ENCODE data around the gene ILRUN.
"Not testable (repeated sequence)": the region's sequence is repeated elsewhere in the genome, so short reads cannot be mapped to it uniquely, and the experiment has no call there.

Gene ILRUN

DNA sequence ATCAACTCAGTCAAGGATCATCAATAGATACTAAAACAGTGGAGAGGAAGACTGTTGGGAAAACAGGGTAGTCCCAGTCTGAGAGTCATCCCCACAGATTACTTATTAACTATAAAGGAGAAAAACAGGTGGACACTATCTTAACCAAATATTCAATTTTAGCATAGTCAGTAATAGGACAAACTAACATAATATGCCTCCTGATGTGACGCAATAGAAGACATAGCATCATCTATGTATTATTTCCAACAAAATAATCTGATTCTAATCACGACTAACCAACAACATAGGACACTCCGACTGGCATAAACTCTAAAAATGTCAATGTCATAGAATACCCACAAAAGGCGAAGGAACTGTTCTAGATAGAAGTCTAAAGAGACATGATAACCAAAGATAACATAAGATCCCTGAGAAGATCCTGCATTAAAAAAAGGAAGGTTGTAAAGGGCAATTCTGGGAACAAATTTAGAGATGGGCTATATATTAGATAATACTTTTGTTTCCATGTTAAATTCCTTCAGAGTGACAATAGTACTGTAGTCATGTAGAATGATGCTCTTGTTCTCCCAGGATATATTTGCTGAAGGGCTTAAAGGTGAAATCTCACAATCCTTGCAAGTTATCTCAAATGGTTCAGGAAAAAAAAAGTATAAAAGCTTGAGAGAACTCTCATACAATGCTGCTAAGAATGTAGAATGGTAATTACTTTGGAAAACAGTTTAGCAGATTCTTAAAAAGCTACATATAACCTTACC is 28.9 kb downstream of the ILRUN start:
- in situ Hi-C loops (cut with MboI; ENCODE audit: low sequenced_read_pairs): no loop called here

- in situ Hi-C loops (cut with MboI; ENCODE audit: low sequenced_read_pairs): no loop called here
These were observed 31.5 kb downstream of the ILRUN start for GRCh38 chr6:34665019-34665418.

- in situ Hi-C loops (cut with MboI; ENCODE audit: low sequenced_read_pairs): no loop called here
These were observed 32.2 kb downstream of the ILRUN start for GRCh38 chr6:34664256-34664971.

DNA sequence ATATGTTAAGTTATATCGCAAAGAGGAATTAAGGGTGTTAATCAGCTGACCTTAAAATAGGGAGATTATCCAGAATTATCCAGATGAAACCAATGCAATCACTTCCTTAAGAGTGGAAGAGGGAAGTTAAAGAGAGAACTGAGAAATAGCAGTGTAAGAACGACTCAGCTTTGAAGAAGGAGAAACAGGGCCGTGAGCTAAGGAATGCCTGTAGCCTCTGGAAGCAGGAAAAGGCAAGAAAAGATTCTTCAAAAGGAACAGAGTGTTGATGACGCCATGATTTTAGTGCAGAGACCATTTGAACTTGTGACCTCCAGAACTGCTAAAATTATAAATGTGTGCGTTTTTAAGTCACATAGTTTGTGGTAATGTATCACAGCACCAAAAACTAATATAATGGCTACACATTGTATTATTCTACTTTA is 32.7 kb downstream of the ILRUN start:
- in situ Hi-C loops (cut with MboI; ENCODE audit: low sequenced_read_pairs): no loop called here

DNA sequence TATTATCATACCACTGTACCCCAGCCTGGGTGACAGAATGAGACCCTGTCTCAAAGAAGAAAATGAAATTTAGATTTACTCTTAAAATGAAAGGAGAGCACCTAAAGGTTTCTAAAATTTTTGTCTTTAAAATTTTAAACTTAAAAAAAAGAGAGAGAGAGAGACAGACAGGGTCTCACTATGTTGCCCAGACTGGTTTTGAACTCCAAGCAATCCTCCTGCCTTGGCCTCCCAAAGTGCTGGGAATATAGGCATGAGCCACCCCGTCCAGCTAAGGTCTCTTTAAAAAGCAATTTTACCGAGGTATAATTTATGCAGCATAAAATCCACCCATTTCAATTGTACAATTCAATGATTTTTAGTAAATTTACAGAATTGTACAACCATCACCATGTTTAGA is 33.2 kb downstream of the ILRUN start:
- in situ Hi-C loops (cut with MboI; ENCODE audit: low sequenced_read_pairs): no loop called here

GRCh38 chr6:34661357-34661756 is 35.2 kb downstream of the ILRUN start:
- in situ Hi-C loops (cut with MboI; ENCODE audit: low sequenced_read_pairs): no loop called here

- in situ Hi-C loops (cut with MboI; ENCODE audit: low sequenced_read_pairs): no loop called here
These were observed 37.8 kb downstream of the ILRUN start for GRCh38 chr6:34658605-34659265.

- in situ Hi-C loops (cut with MboI; ENCODE audit: low sequenced_read_pairs): not testable (repeated sequence)
These were observed 38.5 kb downstream of the ILRUN start for GRCh38 chr6:34657979-34658480.

GRCh38 chr6:34657307-34657978 is 39.1 kb downstream of the ILRUN start:
- in situ Hi-C loops (cut with MboI; ENCODE audit: low sequenced_read_pairs): no loop called here

DNA sequence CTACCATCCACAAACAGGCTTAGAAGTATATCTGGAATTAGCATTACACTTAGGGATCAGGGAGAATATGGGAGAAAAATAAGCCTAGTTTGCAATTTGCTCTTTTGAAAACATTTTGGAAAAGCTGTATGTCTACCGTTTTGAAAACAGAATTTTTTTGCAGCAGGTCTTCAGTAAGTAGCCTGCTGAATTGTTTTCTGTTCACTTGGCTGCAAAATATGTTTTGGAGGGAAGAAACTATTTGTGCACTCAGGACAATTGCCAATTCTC is 39.6 kb downstream of the ILRUN start:
- in situ Hi-C loops (cut with MboI; ENCODE audit: low sequenced_read_pairs): no loop called here

DNA sequence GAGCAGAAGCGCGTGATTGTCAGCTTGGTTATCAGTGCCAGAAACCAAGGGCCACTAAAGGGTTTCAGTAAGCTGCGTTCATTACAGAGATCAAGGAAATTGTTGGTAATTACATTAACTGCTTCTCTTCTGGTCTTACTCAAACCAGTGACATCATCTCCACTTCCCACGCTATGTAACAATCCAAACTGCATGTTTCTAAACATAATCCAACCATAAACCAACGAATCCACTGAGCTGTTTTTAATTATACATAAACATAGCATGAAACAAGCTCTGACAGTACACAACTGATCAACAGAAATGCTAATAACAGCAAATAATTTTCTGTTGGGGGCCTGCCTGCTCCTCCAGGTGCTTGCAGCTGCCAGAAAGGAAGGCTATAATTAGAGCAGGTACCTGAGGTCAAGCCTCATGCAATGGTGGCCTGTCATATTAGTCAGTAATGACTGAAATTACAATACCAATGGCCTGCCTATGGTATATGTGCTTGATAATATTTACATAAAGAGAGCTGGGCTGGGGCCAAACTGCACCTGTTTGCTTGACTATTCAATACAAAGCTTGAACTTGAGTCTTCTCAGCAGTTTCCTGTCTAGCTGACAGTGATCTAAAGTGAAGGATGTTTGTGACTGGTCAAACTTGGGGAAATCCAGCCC is 40.1 kb downstream of the ILRUN start:
- in situ Hi-C loops (cut with MboI; ENCODE audit: low sequenced_read_pairs): no loop called here

- in situ Hi-C loops (cut with MboI; ENCODE audit: low sequenced_read_pairs): not testable (repeated sequence)
These were observed 40.6 kb downstream of the ILRUN start for GRCh38 chr6:34655876-34656377.

DNA sequence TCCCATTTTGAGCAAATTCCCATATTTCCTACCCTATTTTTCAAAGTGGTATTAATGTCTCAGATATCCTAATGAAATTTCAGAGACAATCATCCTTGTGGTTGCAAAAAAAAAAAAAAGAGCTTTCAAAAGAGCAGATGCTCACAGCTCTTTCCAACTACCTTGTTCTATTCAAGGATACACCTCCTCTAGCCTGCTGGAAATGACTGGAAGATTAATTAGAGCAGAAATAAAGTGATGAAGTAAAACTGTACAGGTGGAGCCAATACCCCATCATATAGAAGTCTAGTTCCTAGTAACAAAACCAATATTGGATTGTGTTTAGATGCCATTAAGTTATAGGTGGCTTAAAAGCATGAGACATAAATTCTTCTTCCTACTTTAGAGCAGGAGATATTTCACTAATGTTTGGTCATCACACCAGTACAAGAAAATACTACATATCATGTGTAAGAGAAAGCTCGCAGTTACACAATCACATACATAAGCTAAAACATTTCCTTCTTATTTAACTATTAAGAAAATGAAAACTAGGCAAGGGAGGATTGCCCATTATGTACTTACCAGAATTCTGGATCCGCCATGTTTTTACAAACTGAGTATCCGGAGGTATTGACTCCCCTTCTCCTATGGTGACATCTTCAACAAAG is 42.4 kb downstream of the ILRUN start:
- in situ Hi-C loops (cut with MboI; ENCODE audit: low sequenced_read_pairs): no loop called here

DNA sequence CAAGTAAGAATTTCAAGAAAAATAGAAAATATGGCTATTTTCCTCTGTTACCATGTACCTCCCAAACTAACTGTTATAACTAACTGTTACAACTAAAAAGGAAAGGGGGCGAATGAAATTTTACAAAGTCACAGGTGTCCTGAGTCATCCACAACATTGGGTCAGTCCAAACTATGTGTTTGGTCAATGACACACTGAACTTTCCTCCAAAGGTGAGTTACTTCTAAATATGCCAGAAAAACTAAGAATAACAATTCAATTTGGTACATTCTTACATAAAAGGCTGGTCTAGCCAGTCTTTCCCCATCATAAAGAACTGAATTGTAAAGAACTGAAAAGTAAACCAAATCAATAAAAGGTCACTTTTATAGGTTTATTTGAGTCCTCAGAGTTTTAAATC is 44.3 kb downstream of the ILRUN start:
- in situ Hi-C loops (cut with MboI; ENCODE audit: low sequenced_read_pairs): no loop called here

DNA sequence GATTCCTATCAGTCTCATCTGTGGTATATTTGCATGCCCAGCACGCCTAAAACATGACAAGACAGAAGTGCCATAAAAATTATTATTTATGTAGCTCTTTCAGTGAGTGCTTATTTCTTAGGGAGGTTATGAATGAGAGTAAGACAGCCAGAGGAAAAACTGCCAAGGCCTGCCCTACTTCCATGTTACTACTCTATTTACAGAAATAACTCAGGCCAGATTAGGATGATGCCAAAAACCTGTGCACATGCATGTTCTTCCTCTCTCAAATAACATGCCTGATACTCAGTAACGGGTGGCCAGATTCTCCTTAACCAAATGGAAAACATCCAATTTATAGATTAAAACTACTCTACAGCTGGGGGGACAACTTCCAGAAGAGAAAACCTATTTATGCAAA is 45.7 kb downstream of the ILRUN start:
- in situ Hi-C loops (cut with MboI; ENCODE audit: low sequenced_read_pairs): no loop called here

GRCh38 chr6:34650232-34650631 is 46.3 kb downstream of the ILRUN start:
- in situ Hi-C loops (cut with MboI; ENCODE audit: low sequenced_read_pairs): not testable (repeated sequence)

GRCh38 chr6:34648806-34649205 is 47.8 kb downstream of the ILRUN start:
- in situ Hi-C loops (cut with MboI; ENCODE audit: low sequenced_read_pairs): no loop called here

All from hTERT RPE-1 (cell line).